GM13977 (cell line): ENCODE data around the gene KLC4.
"Not testable (repeated sequence)": the region's sequence is repeated elsewhere in the genome, so short reads cannot be mapped to it uniquely, and the experiment has no call there.

Experiments
- DNase-seq: peaks from one replicate; pipeline ENCODE4 v3.0.0; 2012; ENCODE audit warnings: low spot score
- in situ Hi-C: fragments of 300-500 bp; cut with MboI; formaldehyde crosslinking; loops from one replicate; pipeline ENCODE4 v1.12.0; 2022; ENCODE audit warnings: low sequenced_read_pairs, low pct_unique_long_range_greater_than_20kb, mixed read lengths, inconsistent platforms; ENCODE audit not compliant: unreplicated experiment
- TF ChIP-seq, protein P1 (sequence below): IDR thresholded peaks from 2 replicates; pipeline ENCODE4 v1.5.1; 2012; ENCODE audit warnings: mild to moderate bottlenecking, control low read depth; ENCODE audit not compliant: insufficient read depth; ENCODE audit errors: extremely low read depth, missing control alignments

Gene KLC4

DNA sequence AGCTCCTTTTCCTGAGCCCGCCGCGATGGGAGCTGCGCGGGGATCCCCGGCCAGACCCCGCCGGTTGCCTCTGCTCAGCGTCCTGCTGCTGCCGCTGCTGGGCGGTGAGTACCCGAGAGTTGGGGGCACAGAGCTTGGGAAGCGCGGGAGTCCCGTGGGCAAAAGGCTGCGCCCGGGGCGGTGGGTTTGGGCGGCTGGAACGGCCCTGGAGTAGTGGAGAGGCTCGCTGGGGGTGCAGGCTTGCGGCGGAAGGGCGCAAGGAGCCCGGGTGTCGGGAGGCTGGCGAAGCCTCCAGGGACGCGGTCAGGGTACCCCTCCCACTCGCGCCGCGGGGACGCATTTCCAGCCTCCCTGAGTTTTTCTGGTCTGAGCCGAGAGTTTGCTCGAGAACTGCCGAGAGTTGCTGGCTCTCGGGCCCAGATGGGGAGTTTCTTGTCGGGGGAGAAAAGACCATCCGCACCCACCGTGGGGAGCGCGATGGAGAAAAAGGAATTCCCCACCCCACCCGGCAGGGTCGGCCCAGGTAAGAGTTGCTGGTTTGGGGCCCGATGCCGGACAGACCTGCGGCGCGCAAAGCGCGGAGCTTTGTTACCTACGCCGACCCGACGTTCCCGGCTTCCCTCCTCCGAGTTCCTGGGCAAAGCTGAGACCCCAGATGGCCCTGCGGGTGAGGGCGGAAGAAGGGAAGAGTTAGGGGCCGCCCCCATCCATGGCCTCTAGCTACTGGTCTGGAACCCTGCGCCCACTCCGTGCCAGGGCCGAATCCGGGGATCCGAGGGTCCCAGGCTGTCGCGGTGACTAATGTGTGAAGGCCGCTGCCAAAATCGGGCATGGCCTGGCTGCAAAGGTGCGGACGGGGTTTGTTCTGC, 17.3 kb downstream of the KLC4 start:
- no peak for DNase-seq
- in situ Hi-C loops: no loop called here
- TF ChIP-seq, protein P1, sequence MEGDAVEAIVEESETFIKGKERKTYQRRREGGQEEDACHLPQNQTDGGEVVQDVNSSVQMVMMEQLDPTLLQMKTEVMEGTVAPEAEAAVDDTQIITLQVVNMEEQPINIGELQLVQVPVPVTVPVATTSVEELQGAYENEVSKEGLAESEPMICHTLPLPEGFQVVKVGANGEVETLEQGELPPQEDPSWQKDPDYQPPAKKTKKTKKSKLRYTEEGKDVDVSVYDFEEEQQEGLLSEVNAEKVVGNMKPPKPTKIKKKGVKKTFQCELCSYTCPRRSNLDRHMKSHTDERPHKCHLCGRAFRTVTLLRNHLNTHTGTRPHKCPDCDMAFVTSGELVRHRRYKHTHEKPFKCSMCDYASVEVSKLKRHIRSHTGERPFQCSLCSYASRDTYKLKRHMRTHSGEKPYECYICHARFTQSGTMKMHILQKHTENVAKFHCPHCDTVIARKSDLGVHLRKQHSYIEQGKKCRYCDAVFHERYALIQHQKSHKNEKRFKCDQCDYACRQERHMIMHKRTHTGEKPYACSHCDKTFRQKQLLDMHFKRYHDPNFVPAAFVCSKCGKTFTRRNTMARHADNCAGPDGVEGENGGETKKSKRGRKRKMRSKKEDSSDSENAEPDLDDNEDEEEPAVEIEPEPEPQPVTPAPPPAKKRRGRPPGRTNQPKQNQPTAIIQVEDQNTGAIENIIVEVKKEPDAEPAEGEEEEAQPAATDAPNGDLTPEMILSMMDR: no peak

GRCh38 chr6:43077333-43077809, 17.9 kb downstream of the KLC4 start:
- TF ChIP-seq, protein P1: no peak
- in situ Hi-C loops: no loop called here
- DNase-seq: no peak

DNA sequence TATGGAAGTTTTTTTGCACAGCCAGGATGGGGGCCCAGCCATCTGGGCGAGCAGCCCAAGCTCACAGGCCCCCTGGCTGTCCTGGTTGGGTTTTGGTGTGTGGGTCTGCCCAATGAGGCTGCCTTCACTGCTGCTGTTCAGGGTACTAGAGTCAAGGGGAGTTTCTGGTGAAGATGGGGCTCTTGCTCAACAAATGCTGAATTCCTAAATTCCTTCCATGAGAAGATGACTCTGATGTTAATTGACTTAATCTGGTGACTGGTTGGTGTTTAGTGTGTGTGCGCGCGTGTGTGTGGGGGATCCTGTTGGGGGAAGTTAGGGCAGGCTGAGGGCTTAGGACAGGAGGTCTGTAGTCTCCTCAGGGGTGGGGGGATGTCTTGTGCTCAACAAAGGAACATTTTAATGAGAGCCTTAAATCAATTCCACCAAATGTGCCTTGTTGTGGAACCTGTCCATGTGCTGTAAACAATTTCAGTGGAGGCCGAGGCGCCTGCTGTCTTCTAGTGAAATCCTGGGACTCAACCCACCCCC, 18.6 kb downstream of the KLC4 start:
- no peak for DNase-seq
- TF ChIP-seq, protein P1: no peak
- in situ Hi-C loops: no loop called here

DNA sequence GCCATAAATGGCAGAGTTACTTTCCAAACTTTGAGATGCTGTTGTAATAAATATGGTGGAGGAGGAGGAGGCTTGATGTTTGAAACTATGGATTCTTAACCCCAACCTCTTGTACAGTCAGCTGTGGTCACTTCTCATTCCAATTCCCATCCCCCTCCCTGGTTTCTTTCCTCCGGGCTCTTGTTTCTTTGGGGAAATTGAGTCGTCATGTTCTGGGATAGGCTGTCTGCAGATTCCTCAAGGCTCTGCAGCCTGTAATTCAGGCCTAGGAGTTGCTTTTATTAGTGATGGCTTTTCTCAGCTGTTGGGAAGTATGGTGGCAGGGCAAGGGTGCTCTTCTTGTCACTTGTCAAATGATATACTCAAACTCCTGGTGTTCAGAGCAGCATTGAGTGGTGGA, 19.3 kb downstream of the KLC4 start:
- DNase-seq: no peak
- in situ Hi-C loops: no loop called here

DNA sequence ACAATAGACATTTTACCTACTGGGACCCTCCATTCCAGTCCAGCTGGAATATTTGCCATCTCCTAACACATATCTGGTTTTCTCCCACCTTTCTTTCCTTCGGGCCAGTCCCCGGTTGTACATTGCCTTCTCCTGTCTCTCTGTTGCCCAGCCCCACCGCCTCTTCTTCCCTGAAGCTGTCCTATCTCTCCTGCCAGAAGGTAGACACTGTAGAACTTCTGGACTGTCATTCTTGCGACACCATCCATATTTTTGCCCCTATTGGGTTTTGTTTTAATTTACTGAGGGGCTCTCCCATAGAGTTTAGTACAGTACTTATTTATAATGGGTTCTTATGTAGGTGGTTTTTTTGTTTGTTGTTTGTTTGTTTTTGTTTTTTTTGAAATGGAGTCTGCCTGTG, 21.6 kb downstream of the KLC4 start:
- no peak for DNase-seq
- TF ChIP-seq, protein P1: no peak
- in situ Hi-C loops: no loop called here

More for the DNA sequence above, 19.3 kb downstream of the KLC4 start:
- TF ChIP-seq, protein P1: no peak

GRCh38 chr6:43081922-43082321, 22.5 kb downstream of the KLC4 start:
- in situ Hi-C loops, DNase-seq: not testable (repeated sequence)

DNA sequence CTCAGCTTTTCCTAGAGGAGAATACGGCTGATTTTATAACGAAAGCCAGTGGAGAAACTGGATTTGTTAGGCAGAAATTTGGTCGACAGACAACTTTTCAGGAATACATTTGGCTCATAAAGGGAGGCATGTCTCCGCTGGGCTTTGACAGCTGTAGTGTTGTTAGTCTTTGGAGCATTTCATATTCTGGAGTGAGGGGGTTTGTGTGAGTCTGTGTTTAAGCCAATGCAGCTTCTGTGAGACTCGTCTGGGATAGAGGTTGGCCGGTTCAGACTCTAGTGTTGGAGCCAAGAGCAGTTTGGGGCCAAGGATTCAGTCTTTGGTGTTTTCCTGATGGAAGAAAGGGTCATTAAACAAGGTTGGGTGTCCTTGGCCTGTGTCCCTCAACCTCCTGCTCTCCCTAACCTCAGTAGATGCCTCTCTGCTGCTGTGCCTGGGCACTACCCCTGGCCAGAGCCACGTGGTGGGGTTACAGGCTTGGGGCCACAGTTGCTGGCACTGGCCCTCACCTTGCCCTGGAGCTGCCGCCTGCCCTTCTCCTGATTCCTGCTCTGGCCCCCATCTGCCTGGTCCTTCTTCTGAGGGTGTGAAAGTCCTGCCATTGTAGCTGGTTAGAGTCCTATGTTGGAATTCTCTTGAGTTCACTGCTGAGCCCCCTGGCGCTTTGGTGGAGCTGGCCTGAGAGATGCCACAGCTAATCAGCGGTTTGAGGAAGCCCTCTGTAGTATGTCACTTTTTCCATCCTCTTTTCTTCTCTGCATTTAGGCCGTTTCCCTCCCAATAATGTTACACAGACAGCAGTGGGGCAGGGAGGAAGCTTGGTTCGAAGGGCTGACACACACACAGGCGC, 23.6 kb downstream of the KLC4 start:
- no peak for DNase-seq
- TF ChIP-seq, protein P1: no peak
- in situ Hi-C loops: no loop called here
